Measurements from ENCODE around the gene TMEM219. TPM values are rescaled to one million over a fixed set of nuclear protein-coding genes. Genes with fewer than 3 reads are reported as not detected.

Gene TMEM219
- total RNA-seq, 1 donor from 2014 or later: 88.0 TPM

GRCh38 chr16:29985271-29985811, 23.5 kb downstream of the TMEM219 start:
- H3K27me3 Mint-ChIP-seq (ENCODE audit: unreplicated experiment): peaks cover 16% of the 10 kb centered on the region
- H3K4me3 Mint-ChIP-seq (ENCODE audit: unreplicated experiment): no peak overlapping the region
- H3K27ac Mint-ChIP-seq (ENCODE audit: unreplicated experiment): no peak overlapping the region
- peaks cover 8% of the 10 kb centered on the region for H3K9me3 Mint-ChIP-seq (ENCODE audit: unreplicated experiment)
- no peak for TF ChIP-seq CTCF (IDR thresholded peaks at IDR 0.05; ENCODE audit: partially characterized antibody, unreplicated experiment)
- DNase-seq: no peak
- H3K4me1 Mint-ChIP-seq (ENCODE audit: low read depth, unreplicated experiment): no peaks in the 10 kb centered on the region
- H3K36me3 Mint-ChIP-seq (ENCODE audit: unreplicated experiment): peaks cover 13% of the 10 kb centered on the region

- Mint-ChIP-seq H3K36me3 (ENCODE audit: unreplicated experiment) (peaks cover 12% of the 10 kb centered on the region), H3K27ac (ENCODE audit: unreplicated experiment) (no peak overlapping the region), H3K4me3 (ENCODE audit: unreplicated experiment) (no peak overlapping the region), H3K4me1 (ENCODE audit: low read depth, unreplicated experiment) (no peaks in the 10 kb centered on the region), H3K9me3 (ENCODE audit: unreplicated experiment) (peaks cover 9% of the 10 kb centered on the region), H3K27me3 (ENCODE audit: unreplicated experiment) (peaks cover 17% of the 10 kb centered on the region)
- DNase-seq: no peak
- TF ChIP-seq CTCF (IDR thresholded peaks at IDR 0.05; ENCODE audit: partially characterized antibody, unreplicated experiment): no peak
Observed at GRCh38 chr16:29986231-29986630, 24.4 kb downstream of the TMEM219 start.

DNA sequence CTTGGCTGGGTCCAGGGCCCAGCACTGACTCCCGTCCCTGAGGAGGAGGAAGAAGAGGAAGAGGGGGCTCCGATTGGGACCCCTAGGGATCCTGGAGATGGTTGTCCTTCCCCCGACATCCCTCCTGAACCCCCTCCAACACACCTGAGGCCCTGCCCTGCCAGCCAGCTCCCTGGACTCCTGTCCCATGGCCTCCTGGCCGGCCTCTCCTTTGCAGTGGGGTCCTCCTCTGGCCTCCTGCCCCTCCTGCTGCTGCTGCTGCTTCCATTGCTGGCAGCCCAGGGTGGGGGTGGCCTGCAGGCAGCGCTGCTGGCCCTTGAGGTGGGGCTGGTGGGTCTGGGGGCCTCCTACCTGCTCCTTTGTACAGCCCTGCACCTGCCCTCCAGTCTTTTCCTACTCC, 25.1 kb downstream of the TMEM219 start:
- no peaks in the 10 kb centered on the region for H3K4me1 Mint-ChIP-seq (ENCODE audit: low read depth, unreplicated experiment)
- no peak for DNase-seq
- peaks cover 17% of the 10 kb centered on the region for H3K27me3 Mint-ChIP-seq (ENCODE audit: unreplicated experiment)
- peaks cover 9% of the 10 kb centered on the region for H3K9me3 Mint-ChIP-seq (ENCODE audit: unreplicated experiment)
- no peak overlapping the region for H3K4me3 Mint-ChIP-seq (ENCODE audit: unreplicated experiment)
- no peak overlapping the region for H3K27ac Mint-ChIP-seq (ENCODE audit: unreplicated experiment)
- peaks cover 12% of the 10 kb centered on the region for H3K36me3 Mint-ChIP-seq (ENCODE audit: unreplicated experiment)
- no peak for TF ChIP-seq CTCF (IDR thresholded peaks at IDR 0.05; ENCODE audit: partially characterized antibody, unreplicated experiment)

GRCh38 chr16:29987371-29988085, 25.6 kb downstream of the TMEM219 start:
- no peak for TF ChIP-seq CTCF (IDR thresholded peaks at IDR 0.05; ENCODE audit: partially characterized antibody, unreplicated experiment)
- Mint-ChIP-seq H3K27me3 (ENCODE audit: unreplicated experiment) (peaks cover 16% of the 10 kb centered on the region), H3K36me3 (ENCODE audit: unreplicated experiment) (peaks cover 12% of the 10 kb centered on the region), H3K27ac (ENCODE audit: unreplicated experiment) (peak overlapping the region; percentile 66), H3K4me3 (ENCODE audit: unreplicated experiment) (no peak overlapping the region), H3K4me1 (ENCODE audit: low read depth, unreplicated experiment) (no peaks in the 10 kb centered on the region), H3K9me3 (ENCODE audit: unreplicated experiment) (peaks cover 9% of the 10 kb centered on the region)
- no peak for DNase-seq

- TF ChIP-seq CTCF (IDR thresholded peaks at IDR 0.05; ENCODE audit: partially characterized antibody, unreplicated experiment): no peak
- Mint-ChIP-seq H3K9me3 (ENCODE audit: unreplicated experiment) (peaks cover 8% of the 10 kb centered on the region), H3K4me1 (ENCODE audit: low read depth, unreplicated experiment) (no peaks in the 10 kb centered on the region), H3K36me3 (ENCODE audit: unreplicated experiment) (peaks cover 11% of the 10 kb centered on the region), H3K27me3 (ENCODE audit: unreplicated experiment) (peaks cover 13% of the 10 kb centered on the region), H3K4me3 (ENCODE audit: unreplicated experiment) (peak overlapping the region; percentile 10), H3K27ac (ENCODE audit: unreplicated experiment) (peak overlapping the region; percentile 64)
- no peak for DNase-seq
Observed at GRCh38 chr16:29988346-29989075, 26.6 kb downstream of the TMEM219 start.

Measured in glutamatergic neuron (in vitro differentiated cells).